ENCODE results near the gene CALR3. TPM values are rescaled to one million over a fixed set of nuclear protein-coding genes. Genes with fewer than 3 reads are reported as not detected.

CALR3 gene
- total RNA-seq, 6 experiments from 2014 or later, result not detected

- no peak overlapping the region for H3K4me3 ChIP-seq
- no peak overlapping the region for H3K27ac ChIP-seq
- no peaks in the 10 kb centered on the region for H3K9me3 ChIP-seq
- peak in 1 of 3 donors; percentile 73 for DNase-seq
- no peak for ATAC-seq
- H3K27me3 ChIP-seq, result no peaks in the 10 kb centered on the region
- intact Hi-C loops (cut with DNase I), result no loop called here
- WGBS (ENCODE audit: insufficient coverage, low coverage, low lambda C conversion rate, missing lambda C conversion rate), result 93% methylated on average over 10 of the region's 43 CpGs
- TF ChIP-seq POLR2A (IDR thresholded peaks at IDR 0.05) (no peak), CTCF (IDR thresholded peaks at IDR 0.05) (no peak)
- peaks cover 0 to 18% (median 8%) of the 10 kb centered on the region in 4 donors for H3K4me1 ChIP-seq
- H3K36me3 ChIP-seq, result peaks cover 0 to 95% (median 56%) of the 10 kb centered on the region in 4 donors
These were observed 34.8 kb upstream of the CALR3 start for GRCh38 chr19:16530540-16531379.

- H3K27me3 ChIP-seq, result no peaks in the 10 kb centered on the region
- no peak overlapping the region for H3K27ac ChIP-seq
- H3K9me3 ChIP-seq, result no peaks in the 10 kb centered on the region
- 96% methylated on average over 4 of the region's 25 CpGs for WGBS (ENCODE audit: insufficient coverage, low coverage, low lambda C conversion rate, missing lambda C conversion rate)
- no peak overlapping the region for H3K4me3 ChIP-seq
- H3K36me3 ChIP-seq, result peaks cover 0 to 95% (median 55%) of the 10 kb centered on the region in 4 donors
- intact Hi-C loops (cut with DNase I), result no loop called here
- TF ChIP-seq POLR2A (IDR thresholded peaks at IDR 0.05), result no peak
- TF ChIP-seq CTCF (IDR thresholded peaks at IDR 0.05), result no peak
- DNase-seq (no peak), ATAC-seq (no peak)
- peaks cover 0 to 18% (median 8%) of the 10 kb centered on the region in 4 donors for H3K4me1 ChIP-seq
These were observed 33.6 kb upstream of the CALR3 start for GRCh38 chr19:16529466-16530144.

- H3K27me3 ChIP-seq, result no peaks in the 10 kb centered on the region
- intact Hi-C loops (cut with DNase I), result no loop called here
- ATAC-seq, result peak in 2 of 4 donors; percentile 21 to 35
- no peak for DNase-seq
- H3K4me1 ChIP-seq, result peaks cover 0 to 18% (median 8%) of the 10 kb centered on the region in 4 donors
- TF ChIP-seq CTCF (IDR thresholded peaks at IDR 0.05) (peak in 3 of 4 donors; percentile 15 to 37 (median 21)), POLR2A (IDR thresholded peaks at IDR 0.05) (no peak)
- H3K27ac ChIP-seq, result no peak overlapping the region
- no peak overlapping the region for H3K4me3 ChIP-seq
- peaks cover 0 to 95% (median 59%) of the 10 kb centered on the region in 4 donors for H3K36me3 ChIP-seq
- WGBS (ENCODE audit: insufficient coverage, low coverage, low lambda C conversion rate, missing lambda C conversion rate), result 100% methylated on average over 3 of the region's 12 CpGs
- H3K9me3 ChIP-seq, result no peaks in the 10 kb centered on the region
These were observed 32.1 kb upstream of the CALR3 start for GRCh38 chr19:16527971-16528521.

GRCh38 chr19:16527334-16527935, 31.5 kb upstream of the CALR3 start:
- intact Hi-C loops (cut with DNase I), result no loop called here
- Histone ChIP-seq H3K27ac (peak overlapping the region in 1 of 3 donors; percentile 19), H3K9me3 (no peaks in the 10 kb centered on the region), H3K27me3 (no peaks in the 10 kb centered on the region), H3K4me3 (no peak overlapping the region), H3K36me3 (peaks cover 0 to 95% (median 54%) of the 10 kb centered on the region in 4 donors), H3K4me1 (peaks cover 0 to 18% (median 8%) of the 10 kb centered on the region in 4 donors)
- 95% methylated on average over 4 of the region's 14 CpGs for WGBS (ENCODE audit: insufficient coverage, low coverage, low lambda C conversion rate, missing lambda C conversion rate)
- no peak for TF ChIP-seq POLR2A (IDR thresholded peaks at IDR 0.05)
- no peak for TF ChIP-seq CTCF (IDR thresholded peaks at IDR 0.05)
- DNase-seq (no peak), ATAC-seq (no peak)
